ENCODE measurements around the gene C6orf89.

DNA sequence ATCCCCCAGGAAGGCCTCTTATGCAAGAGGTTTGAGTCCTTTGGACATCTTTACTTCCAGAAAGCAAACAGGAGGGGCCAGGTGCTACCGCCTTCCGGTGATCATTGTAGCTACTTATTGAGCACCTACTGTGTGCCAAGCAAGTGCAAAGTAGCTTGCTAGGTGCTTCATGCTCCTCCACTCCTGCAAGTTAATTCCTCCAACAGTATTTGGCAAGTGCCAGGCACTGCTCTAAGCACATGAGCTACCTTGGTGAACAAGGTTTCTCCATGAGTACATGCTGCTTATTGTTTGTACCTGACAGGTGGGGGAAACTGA, 48.8 kb upstream of the C6orf89 start:
- TF ChIP-seq, protein P1, sequence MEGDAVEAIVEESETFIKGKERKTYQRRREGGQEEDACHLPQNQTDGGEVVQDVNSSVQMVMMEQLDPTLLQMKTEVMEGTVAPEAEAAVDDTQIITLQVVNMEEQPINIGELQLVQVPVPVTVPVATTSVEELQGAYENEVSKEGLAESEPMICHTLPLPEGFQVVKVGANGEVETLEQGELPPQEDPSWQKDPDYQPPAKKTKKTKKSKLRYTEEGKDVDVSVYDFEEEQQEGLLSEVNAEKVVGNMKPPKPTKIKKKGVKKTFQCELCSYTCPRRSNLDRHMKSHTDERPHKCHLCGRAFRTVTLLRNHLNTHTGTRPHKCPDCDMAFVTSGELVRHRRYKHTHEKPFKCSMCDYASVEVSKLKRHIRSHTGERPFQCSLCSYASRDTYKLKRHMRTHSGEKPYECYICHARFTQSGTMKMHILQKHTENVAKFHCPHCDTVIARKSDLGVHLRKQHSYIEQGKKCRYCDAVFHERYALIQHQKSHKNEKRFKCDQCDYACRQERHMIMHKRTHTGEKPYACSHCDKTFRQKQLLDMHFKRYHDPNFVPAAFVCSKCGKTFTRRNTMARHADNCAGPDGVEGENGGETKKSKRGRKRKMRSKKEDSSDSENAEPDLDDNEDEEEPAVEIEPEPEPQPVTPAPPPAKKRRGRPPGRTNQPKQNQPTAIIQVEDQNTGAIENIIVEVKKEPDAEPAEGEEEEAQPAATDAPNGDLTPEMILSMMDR (IDR thresholded peaks at IDR 0.05; ENCODE audit: insufficient read depth, low read length): no peak
- TF ChIP-seq, protein P2, sequence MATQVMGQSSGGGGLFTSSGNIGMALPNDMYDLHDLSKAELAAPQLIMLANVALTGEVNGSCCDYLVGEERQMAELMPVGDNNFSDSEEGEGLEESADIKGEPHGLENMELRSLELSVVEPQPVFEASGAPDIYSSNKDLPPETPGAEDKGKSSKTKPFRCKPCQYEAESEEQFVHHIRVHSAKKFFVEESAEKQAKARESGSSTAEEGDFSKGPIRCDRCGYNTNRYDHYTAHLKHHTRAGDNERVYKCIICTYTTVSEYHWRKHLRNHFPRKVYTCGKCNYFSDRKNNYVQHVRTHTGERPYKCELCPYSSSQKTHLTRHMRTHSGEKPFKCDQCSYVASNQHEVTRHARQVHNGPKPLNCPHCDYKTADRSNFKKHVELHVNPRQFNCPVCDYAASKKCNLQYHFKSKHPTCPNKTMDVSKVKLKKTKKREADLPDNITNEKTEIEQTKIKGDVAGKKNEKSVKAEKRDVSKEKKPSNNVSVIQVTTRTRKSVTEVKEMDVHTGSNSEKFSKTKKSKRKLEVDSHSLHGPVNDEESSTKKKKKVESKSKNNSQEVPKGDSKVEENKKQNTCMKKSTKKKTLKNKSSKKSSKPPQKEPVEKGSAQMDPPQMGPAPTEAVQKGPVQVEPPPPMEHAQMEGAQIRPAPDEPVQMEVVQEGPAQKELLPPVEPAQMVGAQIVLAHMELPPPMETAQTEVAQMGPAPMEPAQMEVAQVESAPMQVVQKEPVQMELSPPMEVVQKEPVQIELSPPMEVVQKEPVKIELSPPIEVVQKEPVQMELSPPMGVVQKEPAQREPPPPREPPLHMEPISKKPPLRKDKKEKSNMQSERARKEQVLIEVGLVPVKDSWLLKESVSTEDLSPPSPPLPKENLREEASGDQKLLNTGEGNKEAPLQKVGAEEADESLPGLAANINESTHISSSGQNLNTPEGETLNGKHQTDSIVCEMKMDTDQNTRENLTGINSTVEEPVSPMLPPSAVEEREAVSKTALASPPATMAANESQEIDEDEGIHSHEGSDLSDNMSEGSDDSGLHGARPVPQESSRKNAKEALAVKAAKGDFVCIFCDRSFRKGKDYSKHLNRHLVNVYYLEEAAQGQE (IDR thresholded peaks at IDR 0.05; ENCODE audit: insufficient replicate concordance, low read depth): no peak
- TF ChIP-seq SPI1 (IDR thresholded peaks at IDR 0.05; ENCODE audit: borderline replicate concordance, low read depth): no peak
- TF ChIP-seq POLR2AphosphoS5 (IDR thresholded peaks at IDR 0.05; ENCODE audit: low read depth): no peak
- TF ChIP-seq GABPA (IDR thresholded peaks at IDR 0.05; ENCODE audit: low read depth): no peak

Measured in HL-60 (cell line).